ENCODE measurements around the gene AFF2.
A peak's percentile ranks its signal among the peaks of the same experiment; 100 is the strongest.

The AFF2 gene

DNA sequence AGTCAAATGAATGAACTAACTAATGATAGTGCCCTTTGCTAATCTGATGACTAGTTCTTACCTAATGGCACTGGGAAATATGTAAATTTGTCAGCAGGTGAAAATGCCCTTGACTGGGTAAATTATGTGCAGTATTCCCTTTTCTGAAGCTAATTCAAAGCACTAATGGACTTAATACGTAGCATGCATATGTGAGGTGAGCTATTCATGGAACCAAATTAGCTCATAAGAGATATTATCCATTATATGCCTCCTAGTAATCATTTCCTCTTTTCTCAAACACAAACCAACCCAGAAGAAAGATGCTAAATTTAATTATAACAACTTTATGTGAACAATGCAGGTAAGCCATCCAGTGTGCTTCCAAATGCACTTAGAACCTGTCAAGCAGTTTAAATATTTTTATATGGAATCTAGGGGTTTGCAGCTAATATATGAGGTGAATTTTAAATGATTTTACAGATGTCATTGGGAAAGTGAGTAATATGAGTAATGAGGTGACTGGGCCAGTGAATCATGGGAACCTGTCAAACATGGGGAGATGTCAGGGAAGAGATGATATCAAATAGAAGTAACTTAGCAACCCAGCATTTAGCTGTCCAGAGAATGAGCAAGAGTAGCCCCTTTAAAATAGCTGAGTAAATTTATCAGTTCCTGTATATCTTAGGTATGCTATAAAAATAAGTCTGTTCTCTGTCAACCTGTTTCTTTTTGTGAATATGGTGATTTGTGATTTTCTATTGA is 315.0 kb downstream of the AFF2 start:
- no peak for DNase-seq (ENCODE audit: insufficient read length)
- no peak for FAIRE-seq
- TF ChIP-seq TAF1 (IDR thresholded peaks at IDR 0.05; ENCODE audit: borderline replicate concordance, low read depth, low read length) (no peak), POLR2A (IDR thresholded peaks at IDR 0.05; ENCODE audit: low read depth, low read length) (no peak), POLR2AphosphoS5 (IDR thresholded peaks at IDR 0.05; ENCODE audit: low read depth, low read length) (no peak)

- DNase-seq (ENCODE audit: insufficient read length) (no peak), FAIRE-seq (no peak)
- TF ChIP-seq POLR2AphosphoS5 (IDR thresholded peaks at IDR 0.05; ENCODE audit: low read depth, low read length) (no peak), POLR2A (IDR thresholded peaks at IDR 0.05; ENCODE audit: low read depth, low read length) (no peak), TAF1 (IDR thresholded peaks at IDR 0.05; ENCODE audit: borderline replicate concordance, low read depth, low read length) (no peak)
Observed at GRCh38 chrX:148823986-148824385, 323.6 kb downstream of the AFF2 start.

GRCh38 chrX:148825696-148826095 is 325.3 kb downstream of the AFF2 start:
- DNase-seq (ENCODE audit: insufficient read length) (no peak), FAIRE-seq (no peak)
- TF ChIP-seq TAF1 (IDR thresholded peaks at IDR 0.05; ENCODE audit: borderline replicate concordance, low read depth, low read length), result no peak
- TF ChIP-seq POLR2A (IDR thresholded peaks at IDR 0.05; ENCODE audit: low read depth, low read length), result no peak
- no peak for TF ChIP-seq POLR2AphosphoS5 (IDR thresholded peaks at IDR 0.05; ENCODE audit: low read depth, low read length)

DNA sequence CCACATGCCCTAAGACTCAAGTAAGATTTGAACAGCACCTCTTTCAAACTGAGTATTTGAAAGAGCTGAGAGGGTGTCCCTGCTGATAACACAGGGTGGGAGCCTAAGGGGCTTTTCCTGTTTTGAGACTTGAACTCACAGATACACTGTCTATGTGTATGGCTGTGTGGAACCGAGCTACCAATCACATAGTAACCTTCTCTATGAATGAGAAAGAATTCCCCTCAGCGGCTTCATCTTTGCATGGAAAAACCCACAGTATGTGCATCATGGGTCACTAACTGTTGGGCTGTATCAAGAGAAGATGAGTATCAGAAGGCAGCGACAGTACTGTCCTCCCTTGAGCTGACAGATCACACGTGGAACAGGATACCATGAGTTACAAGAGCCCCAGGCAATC is 336.3 kb downstream of the AFF2 start:
- no peak for TF ChIP-seq POLR2A (IDR thresholded peaks at IDR 0.05; ENCODE audit: low read depth, low read length)
- TF ChIP-seq POLR2AphosphoS5 (IDR thresholded peaks at IDR 0.05; ENCODE audit: low read depth, low read length), result no peak
- TF ChIP-seq TAF1 (IDR thresholded peaks at IDR 0.05; ENCODE audit: borderline replicate concordance, low read depth, low read length), result no peak
- no peak for FAIRE-seq
- DNase-seq (ENCODE audit: insufficient read length), result no peak

DNA sequence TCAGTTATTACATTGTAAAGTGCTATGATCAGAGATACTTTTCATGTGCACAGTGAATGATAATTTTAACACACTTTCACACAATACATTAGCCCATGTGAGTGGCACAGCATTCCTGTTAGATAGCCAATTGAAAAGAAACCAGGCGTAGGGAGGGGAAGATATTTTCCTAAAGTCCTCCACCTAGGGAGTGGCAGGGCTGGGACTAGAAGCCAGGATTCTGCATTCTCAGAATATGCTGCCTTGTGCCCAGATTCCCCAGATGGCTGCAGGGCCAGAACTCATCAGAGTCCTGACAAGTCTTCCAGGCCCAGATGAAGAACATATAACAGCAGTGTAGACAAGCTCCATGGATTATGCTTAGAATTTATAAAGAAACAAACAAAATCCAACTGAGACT is 350.2 kb downstream of the AFF2 start:
- TF ChIP-seq TAF1 (IDR thresholded peaks at IDR 0.05; ENCODE audit: borderline replicate concordance, low read depth, low read length), result no peak
- TF ChIP-seq POLR2AphosphoS5 (IDR thresholded peaks at IDR 0.05; ENCODE audit: low read depth, low read length), result no peak
- TF ChIP-seq POLR2A (IDR thresholded peaks at IDR 0.05; ENCODE audit: low read depth, low read length), result no peak
- DNase-seq (ENCODE audit: insufficient read length), result no peak
- FAIRE-seq, result no peak

DNA sequence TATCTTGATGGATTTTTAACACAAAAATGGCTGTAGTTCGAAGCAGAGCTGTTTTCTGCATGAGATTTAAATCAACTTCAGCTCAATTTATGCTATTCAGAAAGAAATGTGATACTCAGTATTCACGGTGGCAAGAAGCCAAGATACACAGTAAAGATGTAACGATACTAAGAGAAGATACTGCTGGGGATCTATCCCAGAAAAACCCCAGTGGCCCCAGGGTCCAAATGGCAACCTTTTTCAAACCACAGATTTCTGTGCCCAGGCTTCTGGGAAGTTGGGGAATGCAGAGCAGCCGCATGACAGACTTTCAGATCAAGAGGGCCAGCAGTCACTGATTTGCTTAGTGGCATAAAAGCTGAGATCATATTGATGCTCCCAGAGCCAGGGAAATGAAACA is 353.9 kb downstream of the AFF2 start:
- TF ChIP-seq POLR2A (IDR thresholded peaks at IDR 0.05; ENCODE audit: low read depth, low read length) (no peak), TAF1 (IDR thresholded peaks at IDR 0.05; ENCODE audit: borderline replicate concordance, low read depth, low read length) (no peak), POLR2AphosphoS5 (IDR thresholded peaks at IDR 0.05; ENCODE audit: low read depth, low read length) (no peak)
- FAIRE-seq (no peak), DNase-seq (ENCODE audit: insufficient read length) (no peak)

DNA sequence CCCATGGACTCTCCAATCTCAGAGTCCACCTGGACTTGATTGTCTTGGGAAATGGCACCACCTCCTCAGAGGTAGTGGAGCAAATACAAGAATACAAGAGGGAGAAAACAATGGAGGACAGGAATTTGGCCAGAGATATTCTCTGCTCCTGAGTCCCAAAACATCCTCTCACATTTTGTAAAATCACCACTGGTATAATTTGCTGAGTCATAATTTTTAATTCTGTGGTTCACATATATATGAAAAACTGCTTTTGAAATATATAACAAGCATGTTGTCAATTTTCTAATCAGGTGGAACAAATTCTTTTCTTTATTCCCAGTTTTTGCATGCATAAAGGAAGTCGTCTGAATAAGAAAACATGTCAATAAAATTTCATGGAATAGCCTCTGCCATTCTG is 356.1 kb downstream of the AFF2 start:
- FAIRE-seq (no peak), DNase-seq (ENCODE audit: insufficient read length) (no peak)
- TF ChIP-seq POLR2AphosphoS5 (IDR thresholded peaks at IDR 0.05; ENCODE audit: low read depth, low read length) (no peak), POLR2A (IDR thresholded peaks at IDR 0.05; ENCODE audit: low read depth, low read length) (no peak), TAF1 (IDR thresholded peaks at IDR 0.05; ENCODE audit: borderline replicate concordance, low read depth, low read length) (no peak)

DNA sequence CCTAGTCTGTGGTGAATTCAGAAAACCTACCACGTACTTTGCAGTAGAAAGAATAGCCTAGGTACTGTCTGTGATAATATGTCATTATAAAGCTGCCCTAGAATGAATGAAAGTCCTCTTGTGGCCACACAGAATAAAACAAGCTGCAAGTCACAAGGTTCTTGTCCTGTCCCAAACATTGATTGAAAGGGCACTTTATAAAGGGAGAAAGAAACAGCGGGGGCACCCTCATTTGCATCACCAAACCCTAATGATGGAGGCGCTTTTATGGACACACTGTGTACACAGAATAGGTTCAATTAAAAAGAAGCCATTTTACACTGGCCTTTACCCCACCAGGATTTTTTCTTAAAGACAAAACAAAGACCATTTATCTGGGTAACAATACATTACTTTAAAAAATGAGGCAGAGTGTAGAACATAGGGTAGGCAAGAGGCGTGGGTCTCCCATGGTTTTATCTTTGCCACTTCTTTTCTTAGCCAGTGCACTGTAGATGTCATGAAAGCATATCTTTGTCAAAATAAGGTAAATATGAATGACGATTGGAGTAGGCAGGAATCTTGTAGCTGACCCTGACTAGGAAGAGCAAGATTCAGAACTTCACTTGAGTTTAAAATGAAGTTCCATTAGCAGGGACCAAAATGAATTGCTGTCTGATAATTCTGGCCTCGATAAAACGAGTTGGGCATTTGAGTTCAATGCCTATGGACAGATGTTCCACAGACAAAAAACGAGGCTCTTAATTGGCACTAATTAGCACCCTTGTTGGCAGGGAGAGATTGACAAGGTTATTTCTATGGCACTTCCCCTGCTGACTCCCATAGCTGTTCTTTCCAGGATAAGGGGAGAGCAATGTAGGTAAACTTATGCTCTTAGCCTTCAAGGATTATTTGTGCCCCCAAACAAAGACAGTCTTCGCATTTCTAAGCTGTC is 365.1 kb downstream of the AFF2 start:
- FAIRE-seq (no peak), DNase-seq (ENCODE audit: insufficient read length) (no peak)
- TF ChIP-seq TAF1 (IDR thresholded peaks at IDR 0.05; ENCODE audit: borderline replicate concordance, low read depth, low read length), result no peak
- no peak for TF ChIP-seq POLR2AphosphoS5 (IDR thresholded peaks at IDR 0.05; ENCODE audit: low read depth, low read length)

DNA sequence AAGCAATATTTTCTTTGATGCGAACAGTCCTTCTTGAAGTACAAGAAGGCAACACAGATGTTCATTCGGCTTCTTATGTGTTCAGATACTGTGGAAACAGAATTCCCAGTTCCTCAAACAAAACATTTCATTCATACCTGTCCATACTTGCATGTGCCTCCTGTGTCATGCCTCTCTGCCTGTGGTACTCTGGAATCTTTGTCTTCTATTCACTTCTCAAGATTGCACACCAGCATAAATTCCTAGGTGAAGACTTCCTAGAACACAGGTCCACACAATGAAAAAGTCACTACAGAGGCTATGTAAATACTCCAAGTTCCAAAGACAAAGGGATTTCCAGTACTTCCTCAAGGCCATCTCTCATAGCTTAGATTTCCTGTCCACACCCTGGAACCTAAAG is 367.2 kb downstream of the AFF2 start:
- DNase-seq (ENCODE audit: insufficient read length) (no peak), FAIRE-seq (no peak)
- no peak for TF ChIP-seq POLR2AphosphoS5 (IDR thresholded peaks at IDR 0.05; ENCODE audit: low read depth, low read length)
- TF ChIP-seq TAF1 (IDR thresholded peaks at IDR 0.05; ENCODE audit: borderline replicate concordance, low read depth, low read length), result no peak
- no peak for TF ChIP-seq POLR2A (IDR thresholded peaks at IDR 0.05; ENCODE audit: low read depth, low read length)

DNA sequence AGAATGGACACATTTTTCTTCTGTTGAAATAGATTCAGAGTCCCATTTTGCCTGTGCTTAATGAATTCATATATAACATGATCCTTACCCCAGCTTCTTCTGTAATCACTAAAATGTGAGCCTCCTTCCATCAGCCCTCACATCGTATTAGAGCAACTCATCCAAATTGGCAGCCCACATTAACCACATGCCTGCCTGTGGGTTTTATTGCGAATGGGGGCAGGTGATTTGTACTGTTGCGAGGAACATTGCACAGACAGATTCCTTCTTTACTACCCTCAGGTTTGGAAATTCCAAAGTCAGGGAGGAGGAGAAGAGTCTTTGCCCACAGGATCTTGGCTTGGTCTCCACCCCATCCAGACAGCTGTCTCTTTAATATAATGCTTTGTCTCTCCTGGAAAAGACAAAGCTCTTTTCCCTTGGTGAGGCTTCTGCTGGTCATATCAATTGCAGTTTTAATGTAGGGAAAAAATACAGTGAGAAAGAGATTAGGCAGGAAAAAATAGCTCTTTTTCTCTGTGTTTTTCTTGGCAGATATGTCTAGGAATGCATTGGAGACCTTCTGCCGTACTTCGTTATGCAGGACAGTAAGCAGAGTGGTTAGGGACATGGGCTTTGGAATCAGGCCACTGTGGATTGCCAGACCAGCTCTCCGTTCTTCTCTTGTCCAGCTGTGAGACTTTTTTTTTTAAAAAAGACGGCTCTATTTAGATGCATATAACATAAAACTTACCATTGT is 371.2 kb downstream of the AFF2 start:
- no peak for TF ChIP-seq TAF1 (IDR thresholded peaks at IDR 0.05; ENCODE audit: borderline replicate concordance, low read depth, low read length)
- DNase-seq (ENCODE audit: insufficient read length) (no peak), FAIRE-seq (no peak)

DNA sequence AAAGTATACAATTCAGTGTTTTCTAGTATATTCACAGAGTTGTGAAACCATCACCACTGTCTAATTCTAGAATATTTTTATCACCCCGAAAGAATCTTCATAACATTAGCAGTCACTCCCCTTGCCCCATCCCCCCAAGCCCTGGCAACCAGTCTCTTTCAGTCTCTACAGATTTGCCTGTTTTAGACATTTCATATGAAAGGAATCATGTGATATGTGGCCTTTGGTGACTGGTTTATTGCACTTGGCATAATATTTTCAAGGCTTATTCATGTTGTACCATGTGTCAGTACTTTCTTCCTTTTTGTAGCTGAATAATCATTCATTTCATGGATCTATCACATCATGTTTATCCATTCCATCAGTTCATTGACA is 371.7 kb downstream of the AFF2 start:
- FAIRE-seq (peak; percentile 44), DNase-seq (ENCODE audit: insufficient read length) (no peak)
- TF ChIP-seq TAF1 (IDR thresholded peaks at IDR 0.05; ENCODE audit: borderline replicate concordance, low read depth, low read length), result no peak

Measured in GM12892 (cell line).